PFSK-1 (cell line): ENCODE measurements around the gene UGCG.

Experiments
- FOXP2 ChIP-seq: optimal IDR thresholded peaks from 2 replicates; pipeline ENCODE3; 2011; ENCODE audit warnings: borderline replicate concordance, control low read depth, inconsistent platforms; ENCODE audit not compliant: insufficient read depth; ENCODE audit errors: extremely low read length, extremely low read depth
- POLR2AphosphoS5 ChIP-seq: IDR thresholded peaks from 2 replicates; pipeline ENCODE4 v1.6.1; 2012; ENCODE audit warnings: low read depth, mild to moderate bottlenecking, control low read depth, low read length, moderate library complexity
- SIN3A ChIP-seq: IDR thresholded peaks from 2 replicates; pipeline ENCODE4 v1.6.1; 2012; ENCODE audit warnings: mild to moderate bottlenecking, low read length, moderate library complexity, borderline replicate concordance; ENCODE audit not compliant: insufficient read depth
- TAF1 ChIP-seq: IDR thresholded peaks from 2 replicates; pipeline ENCODE4 v1.6.1; 2012; ENCODE audit warnings: low read length, control low read depth, borderline replicate concordance; ENCODE audit not compliant: insufficient read depth
- TF ChIP-seq, protein P1 (sequence below), 2 experiments: IDR thresholded peaks; 2 replicates each; pipeline versions ENCODE4 v1.6.1 to v1.8.0; 2011 to 2012; ENCODE audit warnings: low read depth in 2 of 2, low read length in 2 of 2, control low read depth in 1 of 2, inconsistent platforms in 1 of 2, mild to moderate bottlenecking in 1 of 2, moderate library complexity in 1 of 2; ENCODE audit not compliant: insufficient read depth in 1 of 2

UGCG gene

DNA sequence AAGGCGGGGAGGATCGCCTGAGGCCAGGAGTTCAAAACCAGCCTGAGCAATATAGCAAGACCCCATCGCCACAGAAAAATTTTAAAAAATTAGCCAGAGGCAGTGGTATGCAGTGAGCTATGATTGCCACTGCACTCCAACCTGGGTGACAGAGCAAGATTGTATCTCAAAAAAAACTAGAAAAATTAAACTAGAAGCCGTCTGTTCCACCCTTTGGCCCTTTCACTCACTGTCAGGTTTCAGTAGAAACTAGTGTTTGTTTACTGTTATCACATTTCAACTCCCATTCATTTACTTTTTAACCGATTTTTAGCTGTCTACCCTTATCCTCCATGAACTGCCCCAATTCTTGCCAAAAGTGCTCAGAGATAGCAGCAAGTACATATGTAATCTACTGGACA is 8.3 kb downstream of the UGCG start:
- TF ChIP-seq TAF1 (no peak), POLR2AphosphoS5 (no peak), SIN3A (no peak), FOXP2 (no peak)
- TF ChIP-seq, protein P1, sequence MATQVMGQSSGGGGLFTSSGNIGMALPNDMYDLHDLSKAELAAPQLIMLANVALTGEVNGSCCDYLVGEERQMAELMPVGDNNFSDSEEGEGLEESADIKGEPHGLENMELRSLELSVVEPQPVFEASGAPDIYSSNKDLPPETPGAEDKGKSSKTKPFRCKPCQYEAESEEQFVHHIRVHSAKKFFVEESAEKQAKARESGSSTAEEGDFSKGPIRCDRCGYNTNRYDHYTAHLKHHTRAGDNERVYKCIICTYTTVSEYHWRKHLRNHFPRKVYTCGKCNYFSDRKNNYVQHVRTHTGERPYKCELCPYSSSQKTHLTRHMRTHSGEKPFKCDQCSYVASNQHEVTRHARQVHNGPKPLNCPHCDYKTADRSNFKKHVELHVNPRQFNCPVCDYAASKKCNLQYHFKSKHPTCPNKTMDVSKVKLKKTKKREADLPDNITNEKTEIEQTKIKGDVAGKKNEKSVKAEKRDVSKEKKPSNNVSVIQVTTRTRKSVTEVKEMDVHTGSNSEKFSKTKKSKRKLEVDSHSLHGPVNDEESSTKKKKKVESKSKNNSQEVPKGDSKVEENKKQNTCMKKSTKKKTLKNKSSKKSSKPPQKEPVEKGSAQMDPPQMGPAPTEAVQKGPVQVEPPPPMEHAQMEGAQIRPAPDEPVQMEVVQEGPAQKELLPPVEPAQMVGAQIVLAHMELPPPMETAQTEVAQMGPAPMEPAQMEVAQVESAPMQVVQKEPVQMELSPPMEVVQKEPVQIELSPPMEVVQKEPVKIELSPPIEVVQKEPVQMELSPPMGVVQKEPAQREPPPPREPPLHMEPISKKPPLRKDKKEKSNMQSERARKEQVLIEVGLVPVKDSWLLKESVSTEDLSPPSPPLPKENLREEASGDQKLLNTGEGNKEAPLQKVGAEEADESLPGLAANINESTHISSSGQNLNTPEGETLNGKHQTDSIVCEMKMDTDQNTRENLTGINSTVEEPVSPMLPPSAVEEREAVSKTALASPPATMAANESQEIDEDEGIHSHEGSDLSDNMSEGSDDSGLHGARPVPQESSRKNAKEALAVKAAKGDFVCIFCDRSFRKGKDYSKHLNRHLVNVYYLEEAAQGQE (IDR thresholded peaks at IDR 0.05; ENCODE audit: insufficient read depth in 1 of 2, low read depth in 2 of 2, low read length in 2 of 2): no peak

DNA sequence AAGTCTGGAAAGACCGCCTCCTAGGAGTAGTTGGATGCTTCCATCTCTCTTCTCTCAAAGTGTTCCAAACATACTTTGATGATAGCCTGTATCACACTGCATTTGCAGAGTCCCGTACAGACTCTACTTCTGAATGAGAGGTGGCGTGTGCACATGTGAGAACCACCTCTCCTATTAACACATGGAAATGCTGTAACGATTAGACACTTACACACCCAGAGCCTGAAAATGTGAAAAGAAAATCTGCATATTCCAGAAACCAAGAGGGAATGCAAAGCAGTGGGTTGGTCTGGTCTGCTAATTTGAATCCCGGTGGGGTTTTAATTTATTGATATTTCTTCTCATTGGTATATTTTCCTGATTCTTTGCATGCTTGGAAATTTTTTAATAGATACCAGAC is 10.5 kb downstream of the UGCG start:
- no peak for TF ChIP-seq FOXP2
- no peak for TF ChIP-seq SIN3A
- TF ChIP-seq, protein P1 (IDR thresholded peaks at IDR 0.05; ENCODE audit: insufficient read depth in 1 of 2, low read depth in 2 of 2, low read length in 2 of 2): no peak
- no peak for TF ChIP-seq TAF1
- no peak for TF ChIP-seq POLR2AphosphoS5

DNA sequence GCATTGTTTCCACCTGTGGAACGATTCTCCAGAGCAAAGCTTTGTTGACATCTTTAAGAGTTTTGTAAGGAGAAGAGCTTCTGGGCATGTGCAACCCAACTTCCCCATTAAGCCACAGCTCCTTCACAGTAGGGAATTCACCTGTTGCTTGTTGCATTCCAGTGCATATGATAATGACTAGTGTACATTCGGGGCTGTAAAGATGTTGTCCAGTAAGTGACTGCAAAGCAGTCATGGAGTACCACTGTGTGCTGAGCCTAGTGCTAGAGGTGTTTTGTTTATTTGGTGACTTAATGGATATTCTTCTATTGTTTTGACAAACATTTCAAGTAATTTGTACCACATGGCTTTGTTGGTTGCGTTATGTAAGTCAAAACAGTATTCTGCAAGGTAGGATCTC is 12.8 kb downstream of the UGCG start:
- TF ChIP-seq, protein P1 (IDR thresholded peaks at IDR 0.05; ENCODE audit: insufficient read depth in 1 of 2, low read depth in 2 of 2, low read length in 2 of 2): no peak
- no peak for TF ChIP-seq FOXP2
- no peak for TF ChIP-seq TAF1
- no peak for TF ChIP-seq POLR2AphosphoS5
- TF ChIP-seq SIN3A: no peak

DNA sequence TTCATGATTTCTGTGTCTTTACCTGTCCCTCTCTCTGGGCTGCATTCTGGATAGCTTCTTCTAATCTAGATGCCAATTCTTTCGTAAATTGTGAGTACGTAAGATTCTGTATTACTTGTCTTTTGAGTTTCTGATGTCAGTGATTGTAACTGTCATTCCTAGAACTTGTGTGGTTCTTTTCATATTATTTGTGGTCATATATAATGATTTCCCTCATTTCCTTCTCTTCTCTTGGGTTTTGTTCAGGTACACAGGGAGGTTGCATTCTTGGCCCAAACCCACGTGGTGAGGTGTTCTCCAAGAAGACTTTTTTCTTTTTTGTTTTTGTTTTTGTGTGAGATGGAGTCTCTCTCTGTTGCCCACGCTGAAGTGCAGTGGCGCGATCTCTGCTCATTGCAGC is 13.8 kb downstream of the UGCG start:
- no peak for TF ChIP-seq TAF1

DNA sequence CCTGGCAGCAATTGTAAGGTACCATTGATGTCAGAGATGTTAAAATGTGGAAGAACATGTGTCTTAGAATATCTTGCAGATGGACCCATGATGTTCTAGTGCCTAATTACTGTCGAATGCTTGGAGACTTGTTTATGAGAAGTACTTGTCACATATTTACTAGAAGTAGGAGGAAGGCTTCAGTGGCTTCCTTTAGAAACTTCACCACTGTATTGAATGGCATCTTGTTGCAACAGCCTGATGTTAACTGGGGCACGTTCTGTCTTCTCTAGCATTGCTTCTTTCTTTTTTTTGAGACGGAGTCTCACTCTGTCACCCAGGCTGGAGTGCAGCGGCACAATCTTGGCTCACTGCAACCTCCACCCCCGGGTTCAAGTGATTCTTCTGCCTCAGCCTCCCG is 16.5 kb downstream of the UGCG start:
- TF ChIP-seq TAF1 (no peak), SIN3A (no peak), POLR2AphosphoS5 (no peak), FOXP2 (no peak)
- TF ChIP-seq, protein P1 (IDR thresholded peaks at IDR 0.05; ENCODE audit: insufficient read depth in 1 of 2, low read depth in 2 of 2, low read length in 2 of 2): no peak
